Mesenchymal stem cell (in vitro differentiated cells and primary cell): ENCODE data around the gene GADD45B.

Source experiments
- DNase-seq: peaks from one replicate; pipeline ENCODE4 v3.0.0-alpha.2; 2013
- H2AFZ ChIP-seq: one replicate; pipeline ENCODE4 v1.6.1; 2013; ENCODE audit warnings: low read depth, mild to moderate bottlenecking, control low read depth, inconsistent platforms, low read length, moderate library complexity
- H2AK5ac ChIP-seq: 2 replicates; pipeline ENCODE4 v1.6.1; 2013; ENCODE audit warnings: low read length, moderate library complexity, mild to moderate bottlenecking, inconsistent platforms; ENCODE audit not compliant: severe bottlenecking
- H2BK120ac ChIP-seq: one replicate; pipeline ENCODE4 v1.6.1; 2013; ENCODE audit warnings: low read depth, mild to moderate bottlenecking, inconsistent platforms, low read length, moderate library complexity
- H2BK12ac ChIP-seq, 2 experiments: one replicate each; pipeline ENCODE4 v1.6.1; 2013; ENCODE audit warnings: inconsistent platforms in 2 of 2, low read length in 2 of 2, mild to moderate bottlenecking in 2 of 2, moderate library complexity in 2 of 2, control low read depth in 1 of 2
- H2BK15ac ChIP-seq: one replicate; pipeline ENCODE4 v1.6.1; 2013; ENCODE audit warnings: mild to moderate bottlenecking, low read depth, inconsistent platforms; ENCODE audit not compliant: poor library complexity, severe bottlenecking
- H2BK5ac ChIP-seq: 2 replicates; pipeline ENCODE4 v1.6.1; 2013; ENCODE audit warnings: low read depth, mild to moderate bottlenecking, low read length, control low read depth, inconsistent platforms; ENCODE audit not compliant: poor library complexity, severe bottlenecking
- H3K14ac ChIP-seq, 2 experiments: one replicate each; pipeline ENCODE4 v1.6.1; 2013; ENCODE audit warnings: inconsistent platforms in 2 of 2, low read length in 2 of 2, control low read depth in 1 of 2, mild to moderate bottlenecking in 1 of 2, moderate library complexity in 1 of 2
- H3K18ac ChIP-seq, 2 experiments: one replicate each; pipeline ENCODE4 v1.6.1; 2013; ENCODE audit warnings: inconsistent platforms in 2 of 2, low read length in 2 of 2, control low read depth in 1 of 2, low read depth in 1 of 2, mild to moderate bottlenecking in 1 of 2
- H3K23ac ChIP-seq, 2 experiments: one replicate each; pipeline ENCODE4 v1.6.1; 2013; ENCODE audit warnings: inconsistent platforms in 2 of 2, low read length in 2 of 2, mild to moderate bottlenecking in 2 of 2, moderate library complexity in 2 of 2, control low read depth in 1 of 2
- H3K27ac ChIP-seq: 2 replicates; pipeline ENCODE4 v1.5.1; 2013; ENCODE audit warnings: mild to moderate bottlenecking, moderate library complexity, low read length, control low read depth, inconsistent platforms; ENCODE audit not compliant: poor library complexity, severe bottlenecking
- H3K27me3 ChIP-seq, 2 experiments: 2 replicates each; pipeline versions ENCODE4 v1.6.1 to v1.7.0; 2013; ENCODE audit warnings: low read length in 2 of 2, mild to moderate bottlenecking in 2 of 2, moderate library complexity in 2 of 2, control low read depth in 1 of 2, inconsistent platforms in 1 of 2; ENCODE audit not compliant: control insufficient read depth in 1 of 2, insufficient read depth in 1 of 2
- H3K36me3 ChIP-seq, 2 experiments: 2 replicates each; pipeline versions ENCODE4 v1.6.1 to v1.7.0; 2013; ENCODE audit warnings: low read length in 2 of 2, control low read depth in 1 of 2, inconsistent platforms in 1 of 2, low read depth in 1 of 2, mild to moderate bottlenecking in 1 of 2; ENCODE audit not compliant: insufficient read depth in 2 of 2, control insufficient read depth in 1 of 2
- H3K4ac ChIP-seq, 2 experiments: one replicate each; pipeline ENCODE4 v1.6.1; 2013; ENCODE audit warnings: inconsistent platforms in 2 of 2, low read length in 2 of 2, mild to moderate bottlenecking in 2 of 2, moderate library complexity in 2 of 2, control low read depth in 1 of 2, low read depth in 1 of 2
- H3K4me1 ChIP-seq: 2 replicates; pipeline ENCODE4 v1.6.1; 2013; ENCODE audit warnings: low read depth, low read length, control low read depth; ENCODE audit not compliant: control insufficient read depth, insufficient read depth
- H3K4me2 ChIP-seq: 2 replicates; pipeline ENCODE4 v1.6.1; 2013; ENCODE audit warnings: low read length, mild to moderate bottlenecking, inconsistent platforms; ENCODE audit not compliant: poor library complexity, severe bottlenecking
- H3K4me3 ChIP-seq, 2 experiments: 2 replicates each; pipeline versions ENCODE4 v1.5.1 to v1.7.0; 2013; ENCODE audit warnings: low read length in 2 of 2, mild to moderate bottlenecking in 2 of 2, control low read depth in 1 of 2, low read depth in 1 of 2; ENCODE audit not compliant: insufficient read depth in 1 of 2
- H3K79me1 ChIP-seq: replicated peaks from 2 replicates; pipeline ENCODE4 v1.6.1; 2013; ENCODE audit warnings: mild to moderate bottlenecking, control low read depth, low read length, inconsistent platforms; ENCODE audit not compliant: poor library complexity, severe bottlenecking
- H3K9ac ChIP-seq: 2 replicates; pipeline ENCODE4 v1.7.0; 2013; ENCODE audit warnings: mild to moderate bottlenecking, low read length, moderate library complexity
- H3K9me3 ChIP-seq: 2 replicates; pipeline ENCODE4 v1.7.0; 2013; ENCODE audit warnings: mild to moderate bottlenecking, low read length; ENCODE audit not compliant: control insufficient read depth
- H4K8ac ChIP-seq: one replicate; pipeline ENCODE4 v1.6.1; 2013; ENCODE audit warnings: inconsistent platforms, mild to moderate bottlenecking, low read length, moderate library complexity
- H4K91ac ChIP-seq: one replicate; pipeline ENCODE4 v1.6.1; 2013; ENCODE audit warnings: mild to moderate bottlenecking, low read length, inconsistent platforms
- WGBS: methylation state at CpG from one replicate; pipeline ENCODE4 v1.1.7; 2013; ENCODE audit warnings: mixed read lengths; 5-methylcytosine and 5-hydroxymethylcytosine counted together

GADD45B gene

GRCh38 chr19:2428321-2428690, 47.6 kb upstream of the GADD45B start:
- Histone ChIP-seq H2BK120ac (no peak overlapping the region), H3K79me1 (peaks cover 24% of the 10 kb centered on the region), H3K4me1 (peaks cover 32% of the 10 kb centered on the region), H3K27me3 (no peaks in the 10 kb centered on the region), H3K18ac (peak overlapping the region; percentile 10 to 37), H3K23ac (no peak overlapping the region), H3K14ac (peak overlapping the region in 1 of 2 experiments; percentile 46), H2BK15ac (peak overlapping the region; percentile 77), H4K91ac (peak overlapping the region; percentile 90), H3K27ac (peak overlapping the region; percentile 47), H4K8ac (peak overlapping the region; percentile 78), H3K9me3 (no peaks in the 10 kb centered on the region), H2BK5ac (no peak overlapping the region), H3K4me2 (no peak overlapping the region), H3K9ac (peak overlapping the region; percentile 95), H2AK5ac (peak overlapping the region; percentile 58), H3K36me3 (peaks cover 24 to 78% of the 10 kb centered on the region in 2 experiments), H2AFZ (no peak overlapping the region), H2BK12ac (peak overlapping the region; percentile 59 to 87), H3K4me3 (peak overlapping the region; percentile 14 to 93), H3K4ac (peak overlapping the region; percentile 84 to 88)
- WGBS: 71% methylated on average over 25 of the region's 25 CpGs
- no peak for DNase-seq

DNA sequence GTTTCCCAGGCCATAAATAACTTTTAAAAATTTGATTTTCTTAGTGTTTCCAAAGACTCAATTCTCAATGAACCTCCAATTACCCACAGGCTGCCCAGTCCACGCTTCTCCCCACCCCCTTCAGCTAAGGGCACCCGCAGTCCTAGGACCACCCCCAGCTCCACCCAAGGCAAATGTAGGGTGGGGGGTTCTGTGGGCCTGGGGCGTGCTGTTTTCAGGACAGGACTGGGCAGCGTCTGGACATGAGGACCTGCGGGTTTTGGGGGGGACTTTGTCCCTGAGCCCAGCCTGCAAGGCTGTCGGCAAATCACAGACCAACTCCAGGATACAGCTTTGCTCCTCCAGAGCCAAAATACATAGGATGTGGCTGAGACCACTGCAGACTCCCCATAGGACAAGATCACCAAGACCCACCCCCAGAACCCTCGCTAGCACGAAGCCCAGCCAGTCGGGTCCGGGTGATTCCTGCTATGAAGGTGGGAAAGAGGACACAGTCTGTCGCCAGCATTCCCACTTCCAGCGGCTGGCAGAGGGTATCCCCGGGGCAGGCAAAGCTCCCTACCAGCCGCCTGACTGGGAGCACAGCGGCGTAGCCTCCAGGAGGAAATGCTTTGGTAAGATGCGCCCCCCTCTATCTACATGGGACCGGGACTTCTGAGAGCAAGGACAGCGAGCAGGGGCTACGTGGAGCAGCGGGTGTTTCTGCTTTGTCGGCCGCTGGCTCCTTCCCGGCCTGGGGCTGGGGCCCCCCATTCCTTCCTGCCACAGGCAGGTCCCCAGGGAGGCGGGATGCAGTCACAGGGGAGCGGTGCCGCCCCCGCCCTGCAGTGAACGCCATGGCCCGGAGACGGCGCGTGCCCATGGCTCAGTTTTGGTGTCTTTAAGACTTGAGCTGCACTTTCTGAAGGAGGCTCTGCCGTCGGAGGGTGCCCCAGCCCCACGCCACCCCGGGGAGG, 46.9 kb upstream of the GADD45B start:
- Histone ChIP-seq H2BK5ac (no peak overlapping the region), H3K9ac (peak overlapping the region; percentile 95), H2AFZ (no peak overlapping the region), H3K4me3 (peak overlapping the region in 1 of 2 experiments; percentile 93), H3K79me1 (peaks cover 21% of the 10 kb centered on the region), H2BK120ac (no peak overlapping the region), H3K4ac (no peak overlapping the region), H3K36me3 (peaks cover 28 to 78% of the 10 kb centered on the region in 2 experiments), H2BK12ac (peak overlapping the region in 1 of 2 experiments; percentile 15), H2BK15ac (no peak overlapping the region), H3K4me2 (no peak overlapping the region), H4K8ac (peak overlapping the region; percentile 27), H4K91ac (peak overlapping the region; percentile 40), H3K27me3 (no peaks in the 10 kb centered on the region), H2AK5ac (no peak overlapping the region), H3K23ac (no peak overlapping the region), H3K27ac (no peak overlapping the region), H3K18ac (no peak overlapping the region), H3K14ac (no peak overlapping the region), H3K4me1 (peaks cover 29% of the 10 kb centered on the region), H3K9me3 (no peaks in the 10 kb centered on the region)
- no peak for DNase-seq
- 91% methylated on average over 29 of the region's 37 CpGs for WGBS

- no peak overlapping the region for H3K18ac ChIP-seq
- H2BK5ac ChIP-seq: no peak overlapping the region
- no peak overlapping the region for H2AFZ ChIP-seq
- no peak overlapping the region for H2BK15ac ChIP-seq
- no peak overlapping the region for H3K23ac ChIP-seq
- peaks cover 24% of the 10 kb centered on the region for H3K79me1 ChIP-seq
- H3K9ac ChIP-seq: no peak overlapping the region
- no peak overlapping the region for H3K4me3 ChIP-seq
- no peak overlapping the region for H2BK120ac ChIP-seq
- no peak overlapping the region for H3K14ac ChIP-seq
- H3K36me3 ChIP-seq: peaks cover 32 to 78% of the 10 kb centered on the region in 2 experiments
- H4K8ac ChIP-seq: no peak overlapping the region
- H2BK12ac ChIP-seq: no peak overlapping the region
- DNase-seq: no peak
- no peak overlapping the region for H3K4ac ChIP-seq
- no peaks in the 10 kb centered on the region for H3K9me3 ChIP-seq
- WGBS: 91% methylated on average over 25 of the region's 25 CpGs
- no peak overlapping the region for H3K27ac ChIP-seq
- H2AK5ac ChIP-seq: no peak overlapping the region
- H3K4me2 ChIP-seq: no peak overlapping the region
- H4K91ac ChIP-seq: peak overlapping the region; percentile 31
- H3K27me3 ChIP-seq: no peaks in the 10 kb centered on the region
- peaks cover 23% of the 10 kb centered on the region for H3K4me1 ChIP-seq
These were observed 45.9 kb upstream of the GADD45B start for GRCh38 chr19:2429917-2430535.
